HG03095 (cell line): ENCODE results near the gene ELAC1.
A peak's percentile ranks its signal among the peaks of the same experiment; 100 is the strongest.

ENCODE experiments used
- ATAC-seq: cut with Tn5 transposase; IDR thresholded peaks from one replicate; pipeline ENCODE4 v1.9.1; 2021; ENCODE audit warnings: moderate library complexity; ENCODE audit not compliant: unreplicated experiment

Gene ELAC1

GRCh38 chr18:51017140-51017879 lies 49.5 kb downstream of the ELAC1 start:
- no peak for ATAC-seq

GRCh38 chr18:51020536-51020935 lies 52.7 kb downstream of the ELAC1 start:
- no peak for ATAC-seq

- ATAC-seq, result no peak
Measured at GRCh38 chr18:51021226-51021965, 53.6 kb downstream of the ELAC1 start.

DNA sequence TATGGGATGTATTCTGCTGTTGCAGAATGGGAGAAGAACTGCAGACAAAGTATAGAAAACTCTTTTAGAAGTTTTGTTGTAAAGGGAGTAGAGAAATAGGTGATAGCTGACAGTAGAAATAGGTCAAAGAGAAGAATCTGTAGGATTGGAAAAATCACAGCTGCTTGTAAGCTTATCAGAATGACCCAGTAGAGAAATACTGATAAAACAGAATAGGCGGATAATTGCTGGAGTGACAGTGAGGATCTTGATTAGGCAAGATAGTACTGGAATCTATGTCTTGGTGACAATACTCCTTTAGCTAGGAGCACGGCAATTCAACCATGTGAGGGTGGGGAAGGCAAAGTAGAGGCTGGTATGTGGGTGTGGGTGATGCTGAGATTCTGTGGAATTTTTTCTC lies 57.7 kb downstream of the ELAC1 start:
- no peak for ATAC-seq

DNA sequence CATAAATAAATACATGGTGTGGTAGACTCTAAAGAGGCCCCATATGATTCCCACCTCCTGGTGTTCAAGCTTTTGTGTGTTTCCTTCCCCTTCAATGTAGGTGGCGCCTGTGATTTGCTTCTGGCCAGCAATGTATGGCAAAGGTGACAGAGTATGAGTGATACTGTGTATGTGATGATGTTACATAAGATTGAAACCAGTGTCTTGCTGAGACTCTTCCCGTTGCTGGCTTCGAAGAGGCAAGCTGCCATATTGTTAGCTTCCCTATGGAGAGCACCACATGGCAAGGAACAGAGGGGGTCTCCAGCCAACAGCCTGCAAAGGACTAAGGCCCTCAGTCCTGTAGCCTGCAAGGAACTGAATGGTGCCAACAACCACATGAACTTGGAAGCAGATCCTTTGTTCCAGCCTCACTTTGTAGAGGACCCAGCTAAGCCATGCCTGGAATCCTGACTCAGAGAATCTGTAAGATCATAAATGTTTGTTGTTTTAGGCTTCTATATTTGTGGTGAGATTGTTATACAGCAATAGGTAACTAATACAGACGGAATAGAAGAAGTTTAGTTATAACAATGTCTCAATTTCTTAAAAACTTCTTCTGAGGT lies 60.5 kb downstream of the ELAC1 start:
- no peak for ATAC-seq

GRCh38 chr18:51029378-51029693 lies 61.5 kb downstream of the ELAC1 start:
- ATAC-seq, result no peak

GRCh38 chr18:51029694-51030536 lies 62.1 kb downstream of the ELAC1 start, which contains the start of gene SMAD4:
Gene SMAD4, plus strand, starts transcription at chr18:51030213. Its CDS starts 16,834 bp downstream, at chr18:51047047.
- peak; percentile 71 for ATAC-seq

DNA sequence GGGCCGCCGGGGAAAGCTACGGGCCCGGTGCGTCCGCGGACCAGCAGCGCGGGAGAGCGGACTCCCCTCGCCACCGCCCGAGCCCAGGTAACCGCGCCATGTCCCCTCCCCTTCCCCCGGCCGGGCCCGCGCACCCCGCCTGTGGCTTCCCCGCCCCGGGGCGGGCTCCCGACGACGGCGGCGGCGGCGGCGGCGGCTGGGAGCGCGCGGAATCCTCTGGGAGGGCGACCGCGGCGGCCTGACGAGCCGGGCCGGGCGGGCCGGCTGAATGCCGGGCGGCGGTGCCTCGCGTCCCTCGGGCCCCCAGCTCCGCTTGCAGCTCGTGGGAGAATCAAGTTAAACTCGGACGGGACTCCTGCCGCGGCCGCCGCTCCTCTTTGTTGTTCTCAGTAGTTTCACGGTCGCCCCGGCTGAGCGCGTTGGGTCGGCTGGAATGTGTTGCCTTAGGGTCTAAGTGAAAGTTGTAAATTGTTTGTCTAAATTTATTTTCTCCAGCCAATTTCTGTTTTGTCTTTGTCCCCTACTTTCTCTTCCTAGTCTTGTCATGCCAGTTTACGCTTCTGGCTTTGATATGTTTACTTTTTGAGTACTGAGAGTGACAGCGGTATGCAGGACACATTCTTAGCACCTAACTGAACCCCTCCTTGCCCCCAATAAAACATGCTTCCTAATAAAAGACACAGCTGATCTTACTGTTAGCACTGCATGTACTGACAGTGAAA lies 62.9 kb downstream of the ELAC1 start:
- peak; percentile 56 for ATAC-seq

- ATAC-seq, result no peak
Measured at GRCh38 chr18:51032193-51032592, 64.4 kb downstream of the ELAC1 start.

- ATAC-seq, result no peak
Measured at GRCh38 chr18:51037230-51037629, 69.4 kb downstream of the ELAC1 start.
